ELR (cell line): Measurements from ENCODE around the gene ASIC2.
A peak's percentile ranks its signal among the peaks of the same experiment; 100 is the strongest.

Source experiments
- DNase-seq: peaks from one replicate; pipeline ENCODE4 v3.0.0-alpha.2; 2015; ENCODE audit warnings: low read depth

Gene ASIC2

DNA sequence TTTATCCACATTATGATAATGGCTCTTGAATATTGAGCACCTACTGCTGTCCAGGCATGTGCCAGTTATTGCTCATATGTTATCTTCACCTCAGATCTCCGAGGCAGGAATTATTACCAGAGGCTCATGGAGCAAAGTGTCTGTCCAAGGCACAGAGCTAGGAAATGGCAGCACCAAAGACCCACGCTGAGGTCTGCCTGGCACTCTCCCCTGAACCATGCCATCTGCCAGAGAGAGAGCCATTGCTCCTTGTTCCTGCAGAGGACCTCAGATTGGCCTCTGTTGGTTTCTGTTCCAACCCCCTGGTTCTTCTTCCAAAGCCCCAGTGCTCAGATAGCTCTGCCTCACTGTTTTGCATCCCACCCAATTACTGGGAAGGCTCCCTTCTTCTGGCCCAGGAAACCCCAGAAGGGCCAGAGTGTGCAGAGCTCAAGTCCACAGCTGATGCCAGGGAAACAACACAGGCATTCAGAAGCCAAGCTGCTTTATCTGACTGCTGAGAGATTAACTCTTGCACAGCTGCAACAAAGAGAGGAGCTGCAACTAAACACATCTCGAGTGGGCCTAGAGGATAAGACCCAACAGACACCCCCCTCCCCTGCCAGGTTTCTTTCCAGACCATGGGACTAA, 5.9 kb downstream of the ASIC2 start:
- DNase-seq = no peak

DNA sequence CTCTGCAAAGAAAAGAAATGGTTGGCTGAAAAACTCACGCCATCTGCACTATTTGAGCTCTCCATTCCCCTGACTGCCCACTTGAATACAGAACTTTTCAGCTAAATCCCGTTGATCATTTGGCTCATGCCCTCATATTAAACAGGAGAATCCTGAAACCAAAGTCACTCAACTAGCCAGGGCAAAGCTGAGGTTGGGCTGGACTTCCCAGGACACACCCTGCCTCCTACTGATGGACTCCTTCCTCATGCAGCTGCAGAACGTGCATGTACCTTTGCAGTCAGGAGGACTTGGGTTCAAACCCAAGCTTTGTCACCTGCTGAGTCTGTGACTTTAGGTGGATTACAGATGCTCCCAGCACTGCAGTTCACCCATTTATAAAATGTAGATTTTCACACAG, 7.7 kb downstream of the ASIC2 start:
- no peak for DNase-seq

DNA sequence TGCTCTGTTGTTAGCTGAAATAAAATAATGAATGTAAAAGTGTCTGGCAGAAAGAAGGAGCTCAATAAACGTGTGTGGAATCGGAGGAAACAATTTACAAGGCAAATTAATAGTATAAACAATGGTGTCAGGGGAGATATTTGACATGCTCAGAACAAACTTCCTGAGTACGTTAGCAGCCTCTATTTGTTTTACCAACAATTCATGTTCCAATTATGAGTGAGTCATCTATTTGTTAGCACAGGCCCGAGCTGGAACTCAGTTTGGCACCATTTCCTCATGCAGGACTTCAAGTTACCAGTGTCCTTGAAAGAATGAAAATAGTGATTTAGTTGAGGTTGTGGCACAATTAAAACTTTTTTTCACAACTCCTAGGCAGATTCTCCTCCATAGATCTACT, 9.1 kb downstream of the ASIC2 start:
- DNase-seq = peak; percentile 18

DNA sequence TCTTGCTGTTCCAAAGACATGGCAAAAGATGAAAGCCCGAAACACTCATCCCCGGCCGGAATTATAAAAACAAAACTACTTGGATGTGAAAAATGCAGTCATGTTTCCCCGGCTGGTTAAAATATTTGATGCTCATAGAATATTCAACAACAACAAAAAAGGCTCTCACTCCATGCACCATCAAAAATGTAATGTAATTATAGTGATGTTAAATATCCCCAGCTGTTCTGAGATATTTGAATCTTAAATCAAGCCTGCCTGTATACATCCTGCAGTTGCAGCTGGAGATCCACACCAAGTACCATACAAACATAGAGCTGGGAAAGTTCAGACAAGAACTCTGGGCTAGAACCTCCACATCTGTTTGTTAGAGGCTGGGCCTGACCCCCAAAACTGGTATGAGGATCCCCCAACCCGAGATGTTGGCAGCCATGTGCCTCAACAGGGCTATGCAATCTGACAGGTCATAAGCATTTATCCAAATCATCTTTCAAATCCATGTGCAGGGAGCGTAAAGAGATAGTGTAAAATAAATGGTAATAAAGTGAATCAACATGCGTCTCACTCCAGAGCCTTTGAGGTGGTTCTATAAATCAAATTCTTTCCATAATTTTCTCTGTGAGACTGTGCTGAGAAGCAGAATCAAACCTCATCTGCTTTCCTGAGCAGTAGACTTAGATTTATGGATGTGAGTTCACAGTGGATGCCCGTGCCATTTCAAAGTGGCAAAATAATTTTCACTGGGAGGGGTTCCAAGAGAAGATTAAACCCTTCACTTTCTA, 12.7 kb downstream of the ASIC2 start:
- no peak for DNase-seq

DNA sequence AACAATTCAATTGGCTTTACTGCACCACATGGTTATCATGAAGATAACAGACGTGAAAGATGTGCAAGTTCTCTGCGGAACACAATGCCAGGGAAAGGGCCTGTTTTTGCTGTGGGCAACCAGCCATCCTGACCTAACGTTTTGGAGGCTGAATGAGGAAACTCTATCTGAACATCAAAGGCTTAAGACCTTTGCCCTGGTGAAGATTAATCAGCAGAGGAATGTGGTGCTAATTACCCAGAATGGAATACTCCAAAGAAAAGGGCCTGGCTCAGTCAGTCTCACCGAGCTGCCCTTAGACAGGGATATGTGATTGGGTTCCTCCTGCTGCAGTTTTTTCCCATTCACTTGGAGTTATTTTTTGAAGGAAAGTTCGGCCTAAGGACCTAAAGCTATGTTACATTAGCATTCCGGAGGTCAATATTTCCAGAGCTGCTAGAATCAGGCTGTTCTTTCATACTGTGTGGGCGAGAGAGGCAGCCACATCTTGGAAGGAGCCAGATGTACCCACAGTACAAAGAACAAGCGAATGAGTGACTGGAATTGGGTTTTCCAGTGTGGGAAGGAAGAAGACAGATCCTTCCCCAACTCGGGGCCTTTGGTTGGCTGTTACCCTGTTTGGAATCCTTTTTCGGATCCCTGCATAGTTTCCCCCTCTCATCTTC, 15.5 kb downstream of the ASIC2 start:
- DNase-seq = no peak

DNA sequence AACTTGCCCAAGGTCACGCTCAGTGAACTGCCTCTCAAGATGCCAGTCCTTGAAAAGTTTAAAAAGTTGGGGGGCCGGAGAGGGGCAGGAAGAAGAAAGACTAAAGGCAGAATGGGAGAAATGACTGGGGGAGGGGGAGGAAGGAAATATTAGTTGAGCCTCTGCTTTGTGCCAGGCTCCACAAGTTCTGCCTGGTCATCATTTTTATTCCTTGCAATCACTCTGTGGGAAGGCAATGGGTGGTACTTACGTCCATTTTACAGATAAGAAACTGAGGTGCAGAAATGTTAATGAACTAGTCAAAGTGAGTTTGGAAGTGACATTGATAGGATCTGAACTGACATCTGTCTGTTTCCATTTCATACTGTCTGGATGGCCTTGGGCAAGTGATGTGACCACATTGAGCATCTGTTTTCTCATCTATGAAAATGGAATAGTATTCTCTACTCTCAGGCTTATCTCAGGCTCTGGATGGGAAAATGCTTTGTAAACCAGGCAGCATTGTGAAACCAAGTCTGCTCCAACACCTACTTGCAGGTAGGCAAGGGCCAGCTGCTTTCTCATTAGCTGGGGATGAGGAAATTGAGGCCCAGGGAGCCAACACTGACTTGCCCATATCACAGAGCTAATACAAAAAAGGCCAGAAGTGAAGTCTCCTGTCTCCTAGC, 19.2 kb downstream of the ASIC2 start:
- no peak for DNase-seq

DNA sequence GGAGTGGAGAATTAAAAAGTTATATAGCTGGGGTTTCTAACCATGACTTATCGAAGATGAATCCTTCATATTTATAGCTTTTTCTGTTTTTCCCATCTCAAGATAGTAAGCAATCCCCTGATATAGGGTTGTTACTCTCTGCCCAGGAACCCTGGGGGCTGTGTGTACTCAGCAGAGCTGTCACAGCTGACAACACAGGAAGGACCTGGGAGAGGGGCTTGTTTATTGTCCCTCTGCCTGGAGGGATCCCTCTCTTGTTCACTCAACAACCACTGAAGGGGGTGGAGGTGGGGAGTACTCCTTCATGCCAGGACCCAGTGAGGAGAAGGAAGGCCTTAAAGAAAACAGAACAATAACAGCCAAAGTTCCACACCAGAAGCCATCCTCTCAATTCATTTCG, 19.8 kb downstream of the ASIC2 start:
- DNase-seq = no peak

DNA sequence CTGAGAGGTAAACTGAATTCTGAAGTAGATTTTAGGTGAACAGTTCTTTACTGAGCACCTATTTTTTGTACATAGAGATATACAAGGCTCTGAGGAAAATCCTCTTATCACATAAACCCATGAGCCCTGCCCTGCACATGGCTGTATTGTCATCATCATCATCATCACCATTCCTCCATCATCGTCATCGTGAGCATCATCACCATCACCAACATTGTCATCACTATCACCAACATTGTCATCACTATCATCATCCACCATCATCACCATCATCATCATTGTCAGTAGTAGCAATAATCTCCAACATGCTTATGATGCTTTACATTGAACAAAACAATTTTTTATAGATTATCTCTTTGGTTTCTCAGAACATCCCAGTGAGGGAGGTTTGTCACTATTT, 20.7 kb downstream of the ASIC2 start:
- DNase-seq = no peak

DNA sequence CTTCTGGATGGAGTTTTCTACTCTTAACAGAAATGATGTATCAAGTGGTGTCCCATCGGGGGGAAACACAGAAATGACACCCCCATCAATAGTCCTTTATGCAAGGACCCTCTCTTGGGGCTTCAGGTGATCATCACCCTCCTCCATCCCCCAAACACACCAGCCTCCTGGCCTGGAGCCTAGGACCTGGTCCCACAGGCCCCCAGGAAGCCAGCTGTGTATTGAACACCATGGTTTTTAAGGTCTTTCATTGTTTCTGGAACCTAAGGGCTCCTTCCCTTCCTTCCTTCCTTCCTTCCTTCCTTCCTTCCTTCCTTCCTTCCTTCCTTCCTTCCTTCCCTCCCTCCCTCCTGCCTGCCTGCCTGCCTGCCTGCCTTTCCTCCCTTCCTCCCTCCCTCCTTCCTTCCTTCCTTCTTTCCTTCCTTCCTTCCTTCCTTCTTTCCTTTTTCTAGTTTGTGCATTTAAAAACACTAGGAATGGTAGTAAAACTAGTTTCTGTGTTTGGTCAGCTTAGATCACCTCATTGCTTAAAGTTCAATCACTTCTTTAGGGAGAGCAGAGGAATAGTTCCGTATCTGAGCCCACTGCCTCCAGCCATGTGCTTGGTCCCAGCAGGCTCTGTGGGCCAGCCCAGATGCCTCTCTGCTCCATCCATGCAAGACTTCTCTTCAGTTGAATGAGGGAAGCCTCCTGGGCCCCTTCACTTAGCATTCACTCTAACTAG, 23.6 kb downstream of the ASIC2 start:
- DNase-seq = no peak

DNA sequence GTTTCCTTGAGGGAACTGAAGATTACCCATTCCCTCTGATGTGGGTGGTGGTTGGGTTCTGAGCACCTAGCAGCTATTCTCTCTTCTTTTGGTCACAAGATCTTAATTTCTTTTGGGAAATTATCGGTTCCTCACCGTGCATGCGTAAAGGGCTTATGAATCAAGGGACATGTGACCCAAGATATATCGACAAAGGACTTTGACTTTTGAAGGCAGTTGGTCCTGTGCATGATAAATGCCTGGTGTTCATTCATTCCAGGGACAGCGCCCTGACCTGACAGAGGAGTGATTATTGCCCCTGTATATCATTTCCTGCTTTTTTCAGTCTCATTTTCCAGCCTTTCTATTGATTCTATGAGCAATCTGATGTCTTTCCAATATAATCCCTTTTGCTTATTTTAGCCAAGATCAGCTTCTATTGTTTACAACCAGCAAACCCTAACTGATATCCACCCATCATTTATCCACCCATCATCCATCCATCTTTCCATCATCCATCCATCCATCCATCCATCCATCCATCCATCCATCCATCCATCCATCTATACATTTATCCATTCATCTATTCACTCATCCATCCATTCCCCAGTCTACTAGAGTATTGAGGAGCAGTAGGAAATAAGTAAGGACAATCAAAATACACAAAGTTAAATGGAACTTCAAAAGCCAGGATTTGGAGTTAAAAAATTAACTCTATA, 25.1 kb downstream of the ASIC2 start:
- no peak for DNase-seq

DNA sequence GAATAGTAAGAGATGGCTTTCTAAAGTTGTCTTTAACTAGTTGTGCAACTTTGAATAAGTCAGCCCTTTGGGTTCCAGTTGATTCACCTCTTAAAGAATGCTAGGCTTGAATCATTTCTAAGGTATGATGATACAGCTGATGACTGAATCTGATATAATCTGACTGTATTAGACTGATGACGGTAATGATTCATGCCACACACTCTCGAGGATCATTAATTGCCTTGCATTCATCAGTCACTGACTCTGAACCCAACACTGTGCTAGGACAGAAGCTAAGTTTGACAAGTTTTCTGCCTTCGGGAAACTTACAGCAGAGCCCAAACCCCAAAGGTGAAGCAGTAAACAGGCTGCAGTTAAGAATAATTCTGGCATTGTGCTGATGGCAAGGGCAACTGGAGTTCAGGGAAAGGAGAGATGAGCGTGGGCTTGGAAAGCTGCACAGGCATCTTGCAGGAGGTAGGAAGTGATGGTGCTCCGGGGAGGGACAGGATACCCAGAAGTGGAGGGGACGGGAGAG, 25.8 kb downstream of the ASIC2 start:
- peak; percentile 60 for DNase-seq

DNA sequence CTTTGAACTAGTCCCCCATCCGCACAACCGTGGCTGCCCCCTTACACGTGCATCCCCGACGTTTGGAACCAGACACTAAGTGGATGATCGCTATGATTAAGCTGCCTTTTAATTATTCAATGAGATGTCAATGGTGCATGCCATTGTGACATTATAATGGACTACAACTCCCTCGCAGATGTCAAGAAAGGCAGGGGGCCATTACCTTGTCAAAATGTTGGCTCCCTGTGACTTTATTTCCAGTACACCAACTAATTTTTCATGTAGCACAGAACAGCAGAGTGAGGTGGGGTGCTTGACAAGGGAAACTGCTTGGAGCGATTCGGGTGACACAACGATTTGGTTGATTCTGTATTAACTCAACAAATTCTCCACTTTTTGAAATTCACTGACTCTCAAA, 26.5 kb downstream of the ASIC2 start:
- no peak for DNase-seq

DNA sequence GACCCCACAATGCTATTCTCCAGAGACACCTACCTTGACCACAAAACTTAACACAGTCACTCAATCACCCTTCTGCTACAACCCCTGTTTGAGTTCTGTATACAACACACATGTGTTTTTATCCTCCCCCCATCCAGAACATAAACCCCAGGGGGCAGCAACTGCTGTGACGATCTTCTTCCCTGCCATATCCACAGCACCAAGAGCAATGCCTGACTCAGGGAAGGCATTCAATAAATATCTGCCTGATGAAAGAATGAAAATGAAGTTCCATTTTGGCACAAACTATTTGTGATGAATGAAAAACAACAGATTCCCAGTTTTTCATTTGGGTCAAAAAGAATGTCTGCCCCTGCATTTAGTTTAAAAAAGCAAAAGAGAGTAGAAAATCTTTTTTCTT, 27.0 kb downstream of the ASIC2 start:
- DNase-seq = no peak

DNA sequence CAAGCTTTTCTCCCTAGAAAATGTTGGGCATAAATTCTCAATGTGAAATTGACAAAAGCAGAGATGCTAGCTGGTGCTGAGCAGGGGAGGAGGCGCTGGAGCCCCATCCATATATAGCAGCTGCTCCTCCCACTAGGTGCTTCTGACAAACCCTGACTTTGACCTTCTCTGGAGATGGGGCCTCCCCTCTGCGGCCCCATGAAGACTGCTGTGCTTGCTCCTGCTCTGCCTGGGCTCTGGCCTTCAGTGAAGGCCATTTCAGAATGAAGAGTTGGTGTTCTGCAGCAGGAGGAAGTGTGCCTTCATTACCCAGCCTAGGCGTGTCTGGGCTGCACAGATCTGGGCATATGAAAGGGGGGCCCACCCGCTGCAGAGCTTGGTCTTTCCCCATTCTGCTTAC, 29.7 kb downstream of the ASIC2 start:
- no peak for DNase-seq

DNA sequence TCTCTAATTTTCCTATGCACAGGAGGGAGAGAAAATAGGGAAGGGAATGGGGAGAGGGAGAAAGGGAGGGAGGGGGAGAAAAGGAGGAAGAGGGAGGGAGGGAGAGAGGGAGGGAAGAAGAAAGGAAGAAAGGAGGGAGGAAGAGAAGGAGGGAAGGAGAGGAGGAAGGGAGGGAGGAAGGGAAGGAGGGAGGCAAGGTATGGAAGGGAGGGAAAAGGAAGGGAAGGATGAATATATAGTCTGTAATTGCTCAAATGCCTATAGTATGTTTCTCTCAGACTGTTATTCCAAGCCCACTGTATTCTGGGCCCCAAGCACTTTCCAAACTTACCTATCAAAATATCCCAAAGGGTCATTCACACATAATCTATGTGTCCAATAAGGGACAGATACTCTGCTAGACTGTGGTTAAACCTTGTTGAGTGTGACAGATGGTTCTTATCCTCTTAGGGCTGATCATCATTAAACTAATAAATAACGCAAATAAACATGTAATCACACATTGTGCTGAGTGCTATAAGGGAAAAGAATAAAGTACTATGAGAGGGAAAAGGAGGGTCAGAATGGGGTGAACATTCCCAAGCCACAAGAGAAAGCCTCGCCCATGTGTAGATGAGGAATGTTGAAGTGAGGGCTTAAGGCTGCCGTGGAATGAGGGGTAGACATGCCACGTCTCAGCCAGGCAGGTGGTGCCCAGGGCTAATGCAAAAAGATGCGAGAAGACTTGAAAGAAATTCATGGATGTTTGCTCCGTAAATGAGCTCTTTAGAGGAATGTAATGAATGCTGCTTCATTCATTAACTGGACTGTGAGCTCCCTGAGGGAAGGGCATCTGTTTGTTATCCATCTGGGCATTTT, 30.6 kb downstream of the ASIC2 start:
- DNase-seq = no peak

DNA sequence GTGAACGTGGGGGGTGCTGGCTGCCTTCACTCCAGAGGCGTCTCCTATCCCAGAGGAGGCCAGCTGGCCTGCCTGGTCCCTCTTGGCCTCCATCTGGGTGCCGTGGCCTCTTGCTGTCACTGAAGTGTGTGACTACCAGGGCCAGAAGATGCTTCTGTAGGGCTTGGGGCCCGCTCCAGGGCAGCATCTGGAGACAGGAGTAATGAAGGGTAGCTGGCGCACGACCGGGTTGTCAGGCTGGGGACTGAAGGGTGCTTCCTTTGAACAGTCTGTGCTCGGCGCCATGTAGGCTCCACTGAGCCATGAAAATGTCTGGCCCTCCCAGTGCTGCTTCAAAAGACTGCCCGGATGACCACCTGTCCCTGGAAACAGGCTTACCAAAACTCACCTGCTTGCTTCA, 31.3 kb downstream of the ASIC2 start:
- no peak for DNase-seq

DNA sequence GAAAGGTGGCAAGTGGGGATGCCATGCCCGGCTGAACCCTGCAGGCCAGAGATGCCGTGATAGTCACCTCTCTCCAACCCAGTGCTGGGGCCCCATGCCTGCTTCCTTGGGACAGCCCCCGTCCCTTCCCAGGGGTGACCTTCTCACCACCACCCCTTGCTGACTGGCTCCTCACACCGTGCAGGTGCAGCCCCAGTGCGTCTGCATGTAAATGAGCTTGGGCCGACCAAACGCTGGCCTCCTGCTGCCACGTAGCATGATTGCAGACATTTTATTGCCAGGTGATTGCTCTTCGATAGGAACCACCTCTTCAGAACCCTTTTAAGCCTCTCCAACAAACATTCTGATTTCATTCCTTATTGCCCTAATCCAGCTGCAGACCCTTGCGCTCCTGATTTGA, 32.5 kb downstream of the ASIC2 start:
- no peak for DNase-seq

DNA sequence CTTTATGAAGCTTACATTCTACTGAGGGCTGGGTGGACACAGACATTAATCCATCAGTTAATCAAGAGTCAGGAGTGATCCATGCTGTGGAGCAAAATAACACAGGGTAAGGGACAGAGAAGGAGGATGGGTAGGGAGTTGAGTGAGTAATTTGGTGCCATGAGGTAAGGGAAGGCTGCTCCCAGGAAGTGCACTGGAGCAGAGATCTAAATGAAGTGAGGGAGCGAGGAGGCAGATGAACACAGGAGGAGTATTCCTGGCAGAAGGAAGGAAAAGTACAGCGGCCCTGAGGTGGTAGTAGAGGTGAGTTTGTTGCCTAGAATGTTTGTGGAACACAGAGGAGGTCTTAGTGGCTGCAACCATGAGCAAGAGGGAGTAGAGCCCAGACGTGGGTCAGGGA, 34.8 kb downstream of the ASIC2 start:
- no peak for DNase-seq

DNA sequence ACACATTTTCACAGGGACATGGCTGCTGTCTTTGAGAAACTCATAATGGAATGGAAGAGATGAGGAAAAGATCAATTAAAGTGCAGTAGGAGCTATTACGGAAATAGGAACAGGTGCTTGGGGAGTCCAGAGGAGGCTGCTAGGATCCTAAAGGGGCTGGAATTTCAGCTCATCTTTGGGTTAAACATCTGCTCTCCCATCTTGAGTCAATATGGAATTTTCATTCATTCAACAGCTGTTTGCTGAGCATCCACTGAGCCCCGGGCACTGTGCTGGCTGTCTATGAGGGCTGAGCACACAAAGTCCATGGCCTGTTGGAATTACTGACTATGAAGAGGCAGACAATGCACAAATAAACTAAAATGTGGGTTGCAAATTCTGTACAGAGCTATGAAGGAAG, 47.9 kb downstream of the ASIC2 start:
- DNase-seq = no peak

DNA sequence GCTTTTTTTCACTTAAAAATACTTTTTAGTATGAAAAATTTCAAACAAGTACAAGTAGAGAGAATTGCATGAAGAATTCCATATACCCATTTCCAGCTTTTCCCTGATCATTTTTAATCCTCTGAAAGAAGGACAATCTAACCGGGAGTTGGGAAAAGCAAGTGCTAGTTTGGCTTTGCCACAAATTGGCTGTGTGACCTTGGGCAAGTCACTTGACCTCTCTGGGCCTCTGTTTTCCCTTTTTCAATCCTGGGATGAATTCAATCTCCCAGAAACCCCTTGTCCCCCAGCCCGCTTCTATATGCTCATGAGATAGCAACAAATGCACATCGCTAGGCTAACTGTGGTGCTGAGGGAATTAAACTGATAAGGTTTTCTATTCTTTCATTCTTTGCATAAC, 49.4 kb downstream of the ASIC2 start:
- no peak for DNase-seq
